Activated CD4-positive, alpha-beta T cell treated with anti-CD3 and anti-CD28 coated beads for 48 hours (primary cell): ENCODE measurements around the gene TAF15.

ENCODE experiments used
- DNase-seq: peaks from one replicate; pipeline ENCODE4 v3.0.0-alpha.2; 2020

TAF15 gene

GRCh38 chr17:35788477-35789368, 20.6 kb upstream of the TAF15 start:
- DNase-seq: peak; percentile 18

- no peak for DNase-seq
These were observed 18.4 kb upstream of the TAF15 start for GRCh38 chr17:35790841-35791240.

DNA sequence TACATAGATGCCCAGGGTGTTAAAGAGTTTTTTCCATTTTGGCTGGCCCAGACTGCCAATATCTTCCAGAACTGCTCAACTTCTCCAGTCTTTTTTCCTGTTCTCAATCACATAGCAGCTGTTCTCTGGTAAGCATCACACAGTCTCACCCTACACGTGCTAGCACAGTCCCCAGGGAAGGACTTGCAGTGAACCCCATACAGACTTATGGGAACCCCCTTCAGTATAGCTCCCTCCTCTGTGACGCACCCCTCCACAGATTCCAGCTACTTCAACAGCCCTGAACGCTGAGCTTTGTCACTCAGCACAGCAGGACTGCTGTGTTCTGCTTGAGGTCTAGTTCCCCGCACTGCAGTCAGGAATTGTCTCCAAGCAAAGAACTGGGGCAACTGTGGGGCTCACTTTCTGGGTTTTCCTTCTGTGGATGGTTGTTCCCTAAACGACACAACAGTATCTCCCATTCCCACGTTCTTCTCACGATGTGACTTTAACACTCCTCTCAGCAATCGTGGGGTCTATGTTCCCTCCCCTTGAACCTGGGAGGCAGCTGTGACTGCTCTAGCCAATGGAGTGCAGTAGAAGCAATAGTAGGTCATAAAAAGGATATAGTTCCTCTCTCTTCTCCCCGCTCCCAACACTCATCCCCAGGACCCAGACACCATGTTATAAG, 17.5 kb upstream of the TAF15 start:
- DNase-seq: no peak

- no peak for DNase-seq
These were observed 16.0 kb upstream of the TAF15 start for GRCh38 chr17:35793257-35793656.

GRCh38 chr17:35795007-35795870, 14.0 kb upstream of the TAF15 start, which contains the start of gene MMP28:
Gene MMP28 (minus strand): TSS chr17:35795641. CDS start chr17:35795377, 264 bp downstream.
- peak; percentile 50 for DNase-seq

GRCh38 chr17:35795871-35796265, 13.4 kb upstream of the TAF15 start:
- DNase-seq: no peak

GRCh38 chr17:35796942-35797341, 12.3 kb upstream of the TAF15 start:
- DNase-seq: no peak

DNA sequence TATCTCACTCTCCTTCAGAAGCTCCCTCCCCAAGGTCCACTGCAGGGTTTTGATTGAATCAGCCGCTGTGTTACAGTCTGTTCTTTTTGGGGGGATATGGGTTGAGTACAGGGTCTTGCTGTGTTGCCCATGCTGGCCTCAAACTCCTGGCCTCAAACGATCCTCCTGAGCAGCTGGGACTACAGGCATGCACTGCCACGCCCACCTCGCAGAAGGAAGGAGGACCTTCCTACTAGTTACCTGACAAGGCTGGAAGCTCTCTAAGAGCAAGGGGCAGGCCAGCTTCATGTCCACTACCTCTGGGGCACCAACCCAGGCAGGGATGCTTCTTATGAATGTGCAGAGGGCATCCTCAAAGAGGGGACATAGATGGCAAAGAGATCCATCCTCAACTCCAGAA, 11.9 kb upstream of the TAF15 start:
- no peak for DNase-seq

DNA sequence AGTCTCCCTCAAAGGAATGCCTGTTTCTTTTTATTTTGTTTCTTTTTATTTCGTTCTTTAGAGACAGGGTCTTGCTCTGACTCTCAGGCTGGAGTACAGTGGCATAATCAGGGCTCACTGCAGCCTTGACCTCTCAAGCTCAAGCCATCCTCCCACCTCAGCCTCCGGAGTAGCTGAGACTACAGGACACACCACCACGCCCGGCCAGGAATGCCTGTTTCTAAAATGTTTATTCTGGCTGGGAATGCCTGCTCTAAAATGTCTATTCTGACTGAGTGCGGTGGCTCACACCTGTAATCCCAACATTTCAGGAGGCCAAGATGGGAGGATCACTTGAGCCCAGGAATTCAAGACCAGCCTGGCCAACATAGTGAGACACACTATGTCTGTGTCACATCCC, 11.4 kb upstream of the TAF15 start:
- no peak for DNase-seq

DNA sequence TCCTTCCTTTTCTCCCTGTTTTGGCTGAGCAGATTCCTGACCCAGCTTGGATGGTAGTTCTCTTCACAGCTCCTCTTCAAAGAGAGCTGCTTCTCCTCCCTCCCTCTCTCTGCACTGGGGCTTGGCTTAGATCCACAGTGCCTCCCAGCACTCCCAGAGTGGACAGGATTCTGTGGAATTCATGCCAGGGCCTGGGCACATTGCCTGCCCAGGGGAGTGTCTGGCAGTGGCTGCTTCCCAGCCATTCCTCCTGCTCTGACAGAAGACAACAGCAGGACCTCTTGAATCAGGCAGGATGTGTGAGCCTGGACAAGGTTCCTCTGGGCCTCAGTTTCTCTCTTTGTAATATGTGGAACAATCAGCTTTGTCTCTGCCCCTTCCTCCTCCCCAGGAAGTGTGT, 9.3 kb upstream of the TAF15 start:
- no peak for DNase-seq

DNA sequence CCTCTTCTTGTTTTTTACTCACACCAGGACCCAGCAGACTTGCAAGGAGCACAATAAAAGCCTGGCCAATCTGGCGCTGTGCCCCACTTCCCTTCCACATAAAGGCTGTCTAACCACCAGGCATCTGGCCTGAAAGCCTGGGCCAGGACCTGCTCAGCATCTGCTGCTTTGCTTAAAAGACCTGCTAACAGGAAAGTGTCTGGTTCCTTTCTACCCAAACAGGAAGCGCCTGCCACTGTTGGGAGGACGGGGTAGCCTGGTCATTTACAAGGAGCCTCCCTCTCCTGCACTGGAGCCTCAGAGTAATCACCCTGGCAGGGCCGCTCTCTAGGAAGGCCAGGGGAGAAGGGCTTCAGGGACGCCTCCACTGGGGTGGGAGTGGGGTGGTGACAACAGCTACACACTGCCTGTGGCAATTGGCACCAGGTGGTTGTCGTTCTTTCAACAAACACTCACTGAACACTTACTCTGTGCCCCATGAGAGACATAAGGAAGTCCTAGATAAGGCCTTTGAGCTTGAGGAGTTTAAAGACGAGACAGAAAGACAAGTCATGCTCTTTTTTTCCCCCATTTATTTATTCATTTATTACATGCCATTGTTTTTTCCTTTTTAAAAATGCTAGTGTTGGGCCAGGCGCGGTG, 7.6 kb upstream of the TAF15 start:
- DNase-seq: peak; percentile 18

- peak; percentile 53 for DNase-seq
These were observed 4.6 kb upstream of the TAF15 start for GRCh38 chr17:35804658-35805192.

- no peak for DNase-seq
These were observed 1.7 kb upstream of the TAF15 start for GRCh38 chr17:35807371-35808144.

- DNase-seq: no peak
These were observed 883 bp upstream of the TAF15 start for GRCh38 chr17:35808240-35808961.

DNA sequence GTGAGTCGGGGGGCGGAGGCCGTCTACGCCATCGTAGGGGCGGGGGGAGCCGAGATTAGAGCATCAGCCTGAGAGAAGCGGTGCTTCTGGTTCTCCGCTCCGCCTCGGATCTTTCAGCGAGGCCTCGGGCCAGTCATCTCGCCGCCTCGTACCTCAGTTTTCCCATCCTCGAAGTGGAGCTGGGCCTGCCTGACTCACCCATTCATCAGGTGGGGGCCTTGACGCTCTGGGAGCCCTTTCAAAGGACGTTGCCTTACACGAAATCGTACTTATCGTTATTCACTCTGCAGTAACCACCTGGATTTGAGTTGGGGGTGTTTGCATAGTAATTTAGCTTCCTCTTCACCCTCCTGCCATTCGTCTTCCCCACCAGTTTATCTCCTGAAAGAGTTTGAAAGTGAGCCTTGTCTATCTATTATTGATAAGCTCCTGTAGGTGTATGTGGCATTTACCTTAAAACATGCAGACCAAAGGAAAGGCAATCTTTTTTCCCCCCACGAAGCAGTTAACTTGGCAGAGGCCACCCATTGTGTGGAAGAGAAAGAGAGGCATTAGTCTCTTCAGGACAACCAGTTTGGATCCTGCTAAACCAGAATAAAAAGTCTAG, 674 bp downstream of the TAF15 start:
- no peak for DNase-seq

DNA sequence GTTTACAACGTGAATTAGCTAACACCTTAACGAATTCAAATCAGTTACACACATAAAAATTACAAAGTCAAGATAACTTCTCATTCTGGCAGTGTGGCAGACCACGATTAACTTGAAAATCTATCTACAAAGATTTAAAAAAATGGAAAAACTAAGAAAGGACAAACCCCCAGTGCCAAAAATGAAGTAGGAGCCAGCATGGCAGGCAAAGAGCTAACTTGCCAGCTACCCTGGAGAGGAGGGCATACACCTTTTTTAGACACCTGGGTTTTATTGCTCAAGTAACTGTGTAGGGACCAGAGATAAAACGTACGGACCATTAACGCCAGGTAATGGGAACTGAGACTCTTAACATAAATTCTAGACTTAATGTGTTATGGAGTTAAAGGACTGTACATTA, 2.5 kb downstream of the TAF15 start:
- DNase-seq: no peak

DNA sequence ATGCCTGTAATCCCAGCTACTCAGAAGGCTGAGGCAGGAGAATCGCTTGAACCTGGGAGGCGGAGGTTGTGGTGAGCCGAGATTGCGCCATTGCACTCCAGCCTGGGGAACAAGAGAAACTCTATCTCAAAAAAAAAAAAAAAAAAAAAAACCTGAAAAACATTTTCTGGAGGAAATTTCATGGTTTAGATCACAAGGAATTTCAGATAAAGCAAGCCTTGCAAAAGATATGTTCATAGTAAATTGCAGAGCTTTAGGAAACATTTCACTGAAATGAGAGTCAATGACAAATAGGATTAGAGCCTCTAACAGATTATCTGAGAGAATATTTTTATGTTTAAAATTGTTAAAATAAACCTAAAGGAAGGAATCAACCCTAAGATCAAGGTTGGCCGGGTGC, 3.2 kb downstream of the TAF15 start:
- no peak for DNase-seq

DNA sequence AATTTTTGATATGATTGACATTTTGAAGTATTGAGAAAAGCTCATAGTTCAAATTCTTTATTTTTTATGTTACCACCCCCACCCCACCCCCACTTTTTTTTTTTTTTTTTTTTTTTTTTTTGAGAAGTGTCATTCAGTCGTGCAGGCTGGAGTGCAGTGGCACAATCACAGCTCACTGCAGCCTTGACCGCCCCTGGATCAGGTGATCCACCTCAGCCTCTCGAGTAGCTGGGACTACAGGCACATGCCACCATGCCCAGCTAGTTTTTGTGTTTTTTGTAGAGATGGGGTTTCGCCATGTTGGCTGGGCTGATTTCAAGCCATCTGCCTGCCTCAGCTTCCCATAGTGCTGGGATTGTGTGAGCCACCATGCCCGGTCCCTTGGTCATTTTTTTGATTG, 7.4 kb downstream of the TAF15 start:
- DNase-seq: no peak

DNA sequence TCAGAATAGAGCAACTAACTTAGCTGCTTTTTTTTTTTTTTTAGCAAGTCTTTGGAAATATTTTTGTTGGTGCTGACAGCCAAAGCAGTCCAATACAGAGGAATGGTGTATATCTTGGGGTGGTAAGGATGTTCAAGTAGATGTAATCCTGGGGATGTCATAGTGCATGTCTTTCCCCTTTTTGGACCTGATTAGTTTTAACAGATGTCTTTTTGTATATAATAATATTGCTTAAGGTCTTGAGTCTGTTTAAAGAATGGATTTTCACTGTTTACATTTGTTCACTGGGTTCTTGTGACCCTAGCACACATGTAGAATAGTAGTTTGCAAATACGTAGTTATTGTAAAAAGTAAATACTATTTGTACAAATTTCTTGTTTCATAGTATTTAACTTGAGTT, 7.9 kb downstream of the TAF15 start:
- no peak for DNase-seq

DNA sequence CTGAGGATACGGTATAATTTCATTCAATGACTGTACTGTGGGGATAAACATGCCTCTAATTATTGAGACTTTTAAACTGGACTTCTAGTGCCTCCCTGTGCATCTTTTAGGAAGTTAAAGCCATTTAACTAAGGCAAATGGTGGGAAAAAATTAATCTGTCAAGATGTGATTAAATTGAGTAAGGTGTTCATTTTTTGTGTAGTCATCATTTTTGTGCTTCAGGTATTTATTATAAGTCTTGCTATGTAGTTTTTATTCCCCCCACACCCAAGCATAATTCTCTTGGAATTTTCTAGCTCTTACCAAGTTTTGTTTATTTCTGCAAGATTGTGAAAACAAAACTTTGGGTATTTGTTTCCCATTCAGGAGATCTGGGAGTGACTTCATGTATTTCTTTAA, 10.2 kb downstream of the TAF15 start:
- no peak for DNase-seq

GRCh38 chr17:35821308-35821707, 12.0 kb downstream of the TAF15 start:
- DNase-seq: no peak
